GM21619 (cell line): Measurements from ENCODE around the gene TFG.

Source experiments
- ATAC-seq: cut with Tn5 transposase; IDR thresholded peaks from one replicate; pipeline ENCODE4 v1.9.1; 2021; ENCODE audit not compliant: unreplicated experiment

The TFG gene

GRCh38 chr3:100783619-100784018 lies 74.3 kb downstream of the TFG start:
- ATAC-seq = no peak

GRCh38 chr3:100789579-100789978 lies 80.3 kb downstream of the TFG start:
- no peak for ATAC-seq

GRCh38 chr3:100796556-100796955 lies 87.3 kb downstream of the TFG start:
- ATAC-seq = no peak

DNA sequence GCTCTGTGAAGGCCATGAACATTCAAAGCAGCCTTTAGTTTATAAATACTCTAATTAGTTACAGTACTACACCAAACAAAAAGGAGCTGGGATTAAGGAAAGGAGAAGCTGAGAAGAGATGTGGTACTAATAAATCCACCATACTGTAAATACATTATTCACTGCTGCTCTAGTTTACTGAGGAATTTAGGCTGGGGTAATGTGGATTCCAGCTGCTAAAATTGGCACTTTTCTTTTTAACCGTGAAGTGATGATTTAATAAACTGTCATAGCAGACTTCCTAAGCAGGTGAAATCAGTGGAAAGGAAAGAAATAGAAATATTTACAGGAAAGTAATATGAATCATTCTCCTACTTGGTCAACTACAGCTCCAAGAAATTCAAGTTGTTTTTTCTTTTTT lies 88.7 kb downstream of the TFG start:
- no peak for ATAC-seq
